Osteoblast (primary cell): ENCODE measurements around the gene GABBR2. TPM values are rescaled to one million over a fixed set of nuclear protein-coding genes. Genes with fewer than 3 reads are reported as not detected.
A peak's percentile ranks its signal among the peaks of the same experiment; 100 is the strongest.

ENCODE experiments used
- DNase-seq: peaks from one replicate; pipeline ENCODE4 v3.0.0; 2011; ENCODE audit warnings: low spot score, mixed read lengths; ENCODE audit not compliant: insufficient read length; ENCODE audit errors: missing footprints
- H2AFZ ChIP-seq: 2 replicates; pipeline ENCODE4 v1.6.0; 2011; ENCODE audit warnings: mild to moderate bottlenecking, low read length
- H3K27ac ChIP-seq: 2 replicates; pipeline ENCODE4 v1.5.1; 2011; ENCODE audit warnings: mild to moderate bottlenecking, low read depth, low read length, moderate library complexity
- H3K27me3 ChIP-seq: 2 replicates; pipeline ENCODE4 v1.6.0; 2012; ENCODE audit warnings: mild to moderate bottlenecking, control low read depth, inconsistent platforms, low read length, moderate library complexity; ENCODE audit not compliant: insufficient read depth
- H3K36me3 ChIP-seq: 2 replicates; pipeline ENCODE4 v1.5.1; 2011; ENCODE audit warnings: mild to moderate bottlenecking, low read length, control low read depth, moderate library complexity; ENCODE audit not compliant: insufficient read depth
- H3K4me1 ChIP-seq: 2 replicates; pipeline ENCODE4 v1.5.1; 2011; ENCODE audit warnings: mild to moderate bottlenecking, low read length, control low read depth, moderate library complexity; ENCODE audit not compliant: insufficient read depth
- H3K4me2 ChIP-seq: 2 replicates; pipeline ENCODE4 v1.6.0; 2011; ENCODE audit warnings: mild to moderate bottlenecking, low read length; ENCODE audit not compliant: insufficient read depth
- H3K4me3 ChIP-seq: fragments of 200-600 bp; sonication (generic); 3 replicates; pipeline ENCODE4 v1.5.1; 2012; ENCODE audit warnings: mild to moderate bottlenecking, low read length, inconsistent platforms; ENCODE audit not compliant: insufficient read depth
- H3K79me2 ChIP-seq: 2 replicates; pipeline ENCODE4 v1.6.0; 2012; ENCODE audit warnings: mild to moderate bottlenecking, low read length, control low read depth, inconsistent platforms; ENCODE audit not compliant: insufficient read depth
- H3K9me3 ChIP-seq: 2 replicates; pipeline ENCODE4 v1.5.1; 2011; ENCODE audit warnings: low read depth, low read length, control low read depth
- H4K20me1 ChIP-seq: 2 replicates; pipeline ENCODE4 v1.6.0; 2012; ENCODE audit warnings: mild to moderate bottlenecking, low read length, control low read depth; ENCODE audit not compliant: insufficient read depth
- total RNA-seq: library from RNA; depleted of rRNA; stranded (reverse); fragments of >200 nt; gene quantifications from 2 replicates; pipeline ENCODE4 v1.2.3, GENCODE V29; 2012
- TF ChIP-seq, protein P1 (sequence below): IDR thresholded peaks from 2 replicates; pipeline ENCODE4 v1.5.1; 2011; ENCODE audit warnings: mild to moderate bottlenecking, low read depth, low read length, moderate library complexity; ENCODE audit errors: extremely low read depth

GABBR2 gene
- total RNA-seq, 1 donor: under 0.01 TPM

- H3K79me2 ChIP-seq: no peaks in the 10 kb centered on the region
- H3K9me3 ChIP-seq: no peaks in the 10 kb centered on the region
- H3K36me3 ChIP-seq: no peaks in the 10 kb centered on the region
- TF ChIP-seq, protein P1, sequence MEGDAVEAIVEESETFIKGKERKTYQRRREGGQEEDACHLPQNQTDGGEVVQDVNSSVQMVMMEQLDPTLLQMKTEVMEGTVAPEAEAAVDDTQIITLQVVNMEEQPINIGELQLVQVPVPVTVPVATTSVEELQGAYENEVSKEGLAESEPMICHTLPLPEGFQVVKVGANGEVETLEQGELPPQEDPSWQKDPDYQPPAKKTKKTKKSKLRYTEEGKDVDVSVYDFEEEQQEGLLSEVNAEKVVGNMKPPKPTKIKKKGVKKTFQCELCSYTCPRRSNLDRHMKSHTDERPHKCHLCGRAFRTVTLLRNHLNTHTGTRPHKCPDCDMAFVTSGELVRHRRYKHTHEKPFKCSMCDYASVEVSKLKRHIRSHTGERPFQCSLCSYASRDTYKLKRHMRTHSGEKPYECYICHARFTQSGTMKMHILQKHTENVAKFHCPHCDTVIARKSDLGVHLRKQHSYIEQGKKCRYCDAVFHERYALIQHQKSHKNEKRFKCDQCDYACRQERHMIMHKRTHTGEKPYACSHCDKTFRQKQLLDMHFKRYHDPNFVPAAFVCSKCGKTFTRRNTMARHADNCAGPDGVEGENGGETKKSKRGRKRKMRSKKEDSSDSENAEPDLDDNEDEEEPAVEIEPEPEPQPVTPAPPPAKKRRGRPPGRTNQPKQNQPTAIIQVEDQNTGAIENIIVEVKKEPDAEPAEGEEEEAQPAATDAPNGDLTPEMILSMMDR: no peak
- H3K4me3 ChIP-seq: no peak overlapping the region
- DNase-seq: peak; percentile 85
- no peaks in the 10 kb centered on the region for H3K27me3 ChIP-seq
- H4K20me1 ChIP-seq: no peaks in the 10 kb centered on the region
- peaks cover 18% of the 10 kb centered on the region for H3K4me1 ChIP-seq
- no peak overlapping the region for H3K4me2 ChIP-seq
- peak overlapping the region; percentile 66 for H3K27ac ChIP-seq
- H2AFZ ChIP-seq: peak overlapping the region; percentile 66
These were observed 350.7 kb downstream of the GABBR2 start for GRCh38 chr9:98357921-98358535.

GRCh38 chr9:98356953-98357690, 351.6 kb downstream of the GABBR2 start:
- peak overlapping the region; percentile 12 for H3K4me2 ChIP-seq
- H3K27ac ChIP-seq: peak overlapping the region; percentile 20
- DNase-seq: peak; percentile 46
- no peak overlapping the region for H3K4me3 ChIP-seq
- TF ChIP-seq, protein P1: no peak
- H3K4me1 ChIP-seq: peaks cover 18% of the 10 kb centered on the region
- H3K79me2 ChIP-seq: no peaks in the 10 kb centered on the region
- H3K36me3 ChIP-seq: no peaks in the 10 kb centered on the region
- H4K20me1 ChIP-seq: no peaks in the 10 kb centered on the region
- no peaks in the 10 kb centered on the region for H3K9me3 ChIP-seq
- no peaks in the 10 kb centered on the region for H3K27me3 ChIP-seq
- no peak overlapping the region for H2AFZ ChIP-seq

GRCh38 chr9:98356326-98356725, 352.4 kb downstream of the GABBR2 start:
- H3K4me3 ChIP-seq: no peak overlapping the region
- no peaks in the 10 kb centered on the region for H3K27me3 ChIP-seq
- no peak overlapping the region for H3K4me2 ChIP-seq
- H2AFZ ChIP-seq: no peak overlapping the region
- H3K9me3 ChIP-seq: no peaks in the 10 kb centered on the region
- H3K36me3 ChIP-seq: no peaks in the 10 kb centered on the region
- no peak for DNase-seq
- H3K79me2 ChIP-seq: no peaks in the 10 kb centered on the region
- peaks cover 18% of the 10 kb centered on the region for H3K4me1 ChIP-seq
- TF ChIP-seq, protein P1: no peak
- no peak overlapping the region for H3K27ac ChIP-seq
- H4K20me1 ChIP-seq: no peaks in the 10 kb centered on the region

DNA sequence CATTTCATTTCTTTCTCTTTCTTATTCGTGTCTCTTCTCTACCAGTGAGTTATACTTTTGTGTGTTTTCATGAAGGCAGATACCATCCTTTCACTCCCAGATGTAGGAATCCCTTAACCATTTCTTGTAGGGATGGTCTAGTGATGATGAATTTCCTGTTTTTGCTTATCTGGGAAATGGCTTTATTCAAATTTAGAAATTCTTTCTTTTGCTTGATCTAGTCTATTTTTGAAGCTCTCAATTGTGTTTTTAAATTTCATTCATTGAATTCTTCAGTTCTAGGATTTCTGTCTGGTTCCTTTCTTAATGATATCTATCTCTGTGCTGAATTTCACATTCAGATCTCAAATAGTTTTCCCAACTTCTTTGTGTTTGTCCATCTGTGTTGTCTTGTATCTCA, 357.4 kb downstream of the GABBR2 start:
- Histone ChIP-seq H3K36me3 (no peaks in the 10 kb centered on the region), H3K9me3 (no peaks in the 10 kb centered on the region), H3K27ac (no peak overlapping the region), H3K4me2 (no peak overlapping the region), H3K79me2 (no peaks in the 10 kb centered on the region), H3K27me3 (peaks cover 14% of the 10 kb centered on the region), H4K20me1 (no peaks in the 10 kb centered on the region), H2AFZ (no peak overlapping the region), H3K4me3 (no peak overlapping the region), H3K4me1 (no peaks in the 10 kb centered on the region)
- TF ChIP-seq, protein P1: no peak
- no peak for DNase-seq
